Measurements from ENCODE around the gene DNAH8.

DNAH8 gene

GRCh38 chr6:39016839-39017546 lies 301.9 kb downstream of the DNAH8 start:
- no peaks in the 10 kb centered on the region for H3K9me3 ChIP-seq (ENCODE audit: insufficient read depth, low read length)
- no peak overlapping the region for H3K9ac ChIP-seq (ENCODE audit: low read length)
- no peaks in the 10 kb centered on the region for H3K9me2 ChIP-seq (replicated peaks; ENCODE audit: insufficient read depth, low read length)
- H3K4me2 ChIP-seq (ENCODE audit: low read depth, low read length, poor library complexity, severe bottlenecking) = no peak overlapping the region
- TF ChIP-seq CTCF (IDR thresholded peaks at IDR 0.05; ENCODE audit: insufficient read depth, low read length, poor library complexity, severe bottlenecking) (no peak), EZH2phosphoT487 (conservative IDR thresholded peaks at IDR 0.05; ENCODE audit: low read length) (no peak)
- no peaks in the 10 kb centered on the region for H3K79me2 ChIP-seq (ENCODE audit: insufficient read depth, low read length)
- H4K20me1 ChIP-seq (ENCODE audit: low read depth, low read length) = no peaks in the 10 kb centered on the region
- H3K4me3 ChIP-seq (ENCODE audit: insufficient read depth, low read length, poor library complexity, severe bottlenecking) = no peak overlapping the region
- H3K36me3 ChIP-seq (ENCODE audit: low read length) = no peaks in the 10 kb centered on the region
- H2AFZ ChIP-seq (ENCODE audit: low read depth, low read length, severe bottlenecking) = no peak overlapping the region
- no peaks in the 10 kb centered on the region for H3F3A ChIP-seq (ENCODE audit: insufficient read depth)
- no peaks in the 10 kb centered on the region for H3K27me3 ChIP-seq (ENCODE audit: low read length)
- H3K27ac ChIP-seq (ENCODE audit: low read depth, low read length) = no peak overlapping the region

- no peaks in the 10 kb centered on the region for H4K20me1 ChIP-seq (ENCODE audit: low read depth, low read length)
These were observed 302.4 kb downstream of the DNAH8 start for GRCh38 chr6:39017547-39017880.

GRCh38 chr6:39018103-39018502 lies 303.0 kb downstream of the DNAH8 start:
- H3K4me2 ChIP-seq (ENCODE audit: low read depth, low read length, poor library complexity, severe bottlenecking) = no peak overlapping the region
- H2AFZ ChIP-seq (ENCODE audit: low read depth, low read length, severe bottlenecking) = no peak overlapping the region
- H3K9me3 ChIP-seq (ENCODE audit: insufficient read depth, low read length) = no peaks in the 10 kb centered on the region
- no peaks in the 10 kb centered on the region for H3K9me2 ChIP-seq (replicated peaks; ENCODE audit: insufficient read depth, low read length)
- no peaks in the 10 kb centered on the region for H4K20me1 ChIP-seq (ENCODE audit: low read depth, low read length)
- no peak for TF ChIP-seq EZH2phosphoT487 (conservative IDR thresholded peaks at IDR 0.05; ENCODE audit: low read length)
- no peak for TF ChIP-seq CTCF (IDR thresholded peaks at IDR 0.05; ENCODE audit: insufficient read depth, low read length, poor library complexity, severe bottlenecking)
- H3F3A ChIP-seq (ENCODE audit: insufficient read depth) = no peaks in the 10 kb centered on the region
- no peak overlapping the region for H3K4me3 ChIP-seq (ENCODE audit: insufficient read depth, low read length, poor library complexity, severe bottlenecking)
- no peaks in the 10 kb centered on the region for H3K79me2 ChIP-seq (ENCODE audit: insufficient read depth, low read length)
- H3K27ac ChIP-seq (ENCODE audit: low read depth, low read length) = no peak overlapping the region
- no peak overlapping the region for H3K9ac ChIP-seq (ENCODE audit: low read length)
- no peaks in the 10 kb centered on the region for H3K36me3 ChIP-seq (ENCODE audit: low read length)
- no peaks in the 10 kb centered on the region for H3K27me3 ChIP-seq (ENCODE audit: low read length)

More at GRCh38 chr6:39017547-39017880, 302.4 kb downstream of the DNAH8 start:
- H3K27me3 ChIP-seq (ENCODE audit: low read length) = no peaks in the 10 kb centered on the region
- H3K4me2 ChIP-seq (ENCODE audit: low read depth, low read length, poor library complexity, severe bottlenecking) = no peak overlapping the region
- no peak overlapping the region for H3K4me3 ChIP-seq (ENCODE audit: insufficient read depth, low read length, poor library complexity, severe bottlenecking)
- no peaks in the 10 kb centered on the region for H3F3A ChIP-seq (ENCODE audit: insufficient read depth)
- H3K27ac ChIP-seq (ENCODE audit: low read depth, low read length) = no peak overlapping the region
- H3K9me2 ChIP-seq (replicated peaks; ENCODE audit: insufficient read depth, low read length) = no peaks in the 10 kb centered on the region
- no peak for TF ChIP-seq CTCF (IDR thresholded peaks at IDR 0.05; ENCODE audit: insufficient read depth, low read length, poor library complexity, severe bottlenecking)
- no peak for TF ChIP-seq EZH2phosphoT487 (conservative IDR thresholded peaks at IDR 0.05; ENCODE audit: low read length)
- H3K36me3 ChIP-seq (ENCODE audit: low read length) = no peaks in the 10 kb centered on the region
- no peak overlapping the region for H3K9ac ChIP-seq (ENCODE audit: low read length)
- H2AFZ ChIP-seq (ENCODE audit: low read depth, low read length, severe bottlenecking) = no peak overlapping the region
- no peaks in the 10 kb centered on the region for H3K79me2 ChIP-seq (ENCODE audit: insufficient read depth, low read length)
- H3K9me3 ChIP-seq (ENCODE audit: insufficient read depth, low read length) = no peaks in the 10 kb centered on the region

Measured in SU-DHL-6 (cell line).